HG03520 (cell line): Measurements from ENCODE around the gene ARID2.

Experiments
- ATAC-seq: cut with Tn5 transposase; IDR thresholded peaks from one replicate; pipeline ENCODE4 v1.9.1; 2021; ENCODE audit warnings: mild to moderate bottlenecking, moderate library complexity; ENCODE audit not compliant: unreplicated experiment

The ARID2 gene

GRCh38 chr12:45721369-45721768 is 8.1 kb upstream of the ARID2 start:
- no peak for ATAC-seq

- ATAC-seq = no peak
Observed at GRCh38 chr12:45721954-45722353, 7.6 kb upstream of the ARID2 start.

- ATAC-seq = no peak
Observed at GRCh38 chr12:45725631-45726602, 3.6 kb upstream of the ARID2 start.

- no peak for ATAC-seq
Observed at GRCh38 chr12:45726603-45727300, 2.8 kb upstream of the ARID2 start.

- ATAC-seq = peak; percentile 52
Observed at GRCh38 chr12:45727301-45727979, 2.1 kb upstream of the ARID2 start.

- no peak for ATAC-seq
Observed at GRCh38 chr12:45727980-45728629, 1.4 kb upstream of the ARID2 start.

- ATAC-seq = peak; percentile 47
Observed at GRCh38 chr12:45728630-45729232, 775 bp upstream of the ARID2 start.

- ATAC-seq = no peak
Observed at GRCh38 chr12:45730084-45730347, 510 bp downstream of the ARID2 start.

- ATAC-seq = no peak
Observed at GRCh38 chr12:45730348-45731189, 1.1 kb downstream of the ARID2 start.

- no peak for ATAC-seq
Observed at GRCh38 chr12:45731190-45731775, 1.8 kb downstream of the ARID2 start.

- no peak for ATAC-seq
Observed at GRCh38 chr12:45732250-45732649, 2.7 kb downstream of the ARID2 start.

- ATAC-seq = no peak
Observed at GRCh38 chr12:45732936-45733335, 3.4 kb downstream of the ARID2 start.

- no peak for ATAC-seq
Observed at GRCh38 chr12:45737638-45738037, 8.1 kb downstream of the ARID2 start.

GRCh38 chr12:45742590-45742989 is 13.1 kb downstream of the ARID2 start:
- ATAC-seq = no peak

GRCh38 chr12:45743247-45743646 is 13.7 kb downstream of the ARID2 start:
- ATAC-seq = no peak

- ATAC-seq = no peak
Observed at GRCh38 chr12:45745861-45746277, 16.4 kb downstream of the ARID2 start.

- ATAC-seq = no peak
Observed at GRCh38 chr12:45756666-45757065, 27.2 kb downstream of the ARID2 start.

- no peak for ATAC-seq
Observed at GRCh38 chr12:45757172-45757571, 27.7 kb downstream of the ARID2 start.

- no peak for ATAC-seq
Observed at GRCh38 chr12:45760333-45760732, 30.8 kb downstream of the ARID2 start.
